ENCODE data around the gene HDDC3. TPM values are rescaled to one million over a fixed set of nuclear protein-coding genes. Genes with fewer than 3 reads are reported as not detected.
"Not testable (repeated sequence)": the region's sequence is repeated elsewhere in the genome, so short reads cannot be mapped to it uniquely, and the experiment has no call there.

The HDDC3 gene
- total RNA-seq, 6 experiments from 2014 or later, result 11.2 to 15.7 (median 13.5) TPM

DNA sequence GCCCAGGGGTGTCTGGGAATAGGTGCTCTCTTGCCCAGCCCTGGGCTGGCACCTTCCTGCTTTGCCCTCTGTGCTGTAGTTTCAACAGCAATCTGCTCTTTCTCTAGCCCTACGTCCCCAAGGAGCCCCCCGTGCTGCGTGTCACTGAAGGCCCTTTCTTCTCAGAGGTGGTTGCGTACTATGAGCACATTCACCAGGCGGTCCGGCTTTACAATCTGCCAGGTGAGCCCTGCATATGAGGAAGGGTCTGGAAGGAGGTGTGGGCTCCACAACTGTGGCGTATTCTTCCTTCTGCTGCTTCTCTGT, 19.6 kb downstream of the HDDC3 start:
- peaks cover 7% of the 10 kb centered on the region; the same call in 1 of the 2 replicates for H3K36me3 Mint-ChIP-seq (ENCODE audit: low read depth)
- H3K27me3 Mint-ChIP-seq (ENCODE audit: insufficient read depth), result no peaks in the 10 kb centered on the region
- no peak for DNase-seq
- H3K4me3 Mint-ChIP-seq, result no peak overlapping the region
- no peak overlapping the region for H3K27ac Mint-ChIP-seq
- TF ChIP-seq CTCF (IDR thresholded peaks at IDR 0.05), result no peak
- H3K4me1 Mint-ChIP-seq (ENCODE audit: low read depth), result no peaks in the 10 kb centered on the region
- H3K9me3 Mint-ChIP-seq, result no peaks in the 10 kb centered on the region

DNA sequence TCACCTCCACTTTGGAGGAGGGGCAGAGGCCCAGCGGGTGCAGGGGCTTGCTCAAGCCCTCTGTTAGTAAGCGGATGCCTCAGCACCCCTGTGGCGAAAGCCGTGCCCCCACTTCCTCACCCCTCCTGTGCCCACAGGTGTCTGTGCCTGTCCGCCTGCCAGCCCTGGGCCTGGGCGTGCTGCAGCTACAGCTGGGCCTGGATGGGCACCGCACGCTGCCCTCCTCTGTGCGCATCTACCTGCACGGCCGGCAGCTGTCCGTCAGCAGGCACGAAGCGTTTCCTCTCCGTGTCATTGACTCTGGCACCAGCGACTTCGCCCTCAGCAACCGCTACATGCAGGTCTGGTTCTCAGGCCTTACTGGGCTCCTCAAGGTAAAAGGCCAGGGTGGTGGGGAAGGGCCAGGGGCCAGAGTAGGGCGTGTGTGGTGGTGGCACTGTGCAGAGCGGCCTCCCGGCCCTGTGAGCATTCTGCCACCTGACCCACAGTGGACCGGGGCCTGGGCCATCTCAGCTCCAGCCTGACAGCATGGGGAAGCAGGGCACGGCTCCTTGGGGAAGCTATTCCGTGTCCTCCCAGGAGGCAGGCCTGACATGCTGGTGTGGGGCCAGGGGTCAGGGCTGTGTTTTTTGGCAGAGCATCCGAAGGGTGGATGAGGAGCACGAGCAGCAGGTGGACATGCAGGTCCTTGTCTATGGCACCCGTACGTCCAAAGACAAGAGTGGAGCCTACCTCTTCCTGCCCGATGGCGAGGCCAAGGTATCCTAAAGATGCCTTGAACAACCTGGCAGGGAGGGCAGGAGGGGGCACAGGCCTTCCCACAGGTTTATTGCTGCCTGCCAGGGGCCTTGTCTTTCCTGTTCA, 20.2 kb downstream of the HDDC3 start:
- H3K9me3 Mint-ChIP-seq, result no peaks in the 10 kb centered on the region
- TF ChIP-seq CTCF (IDR thresholded peaks at IDR 0.05), result no peak
- H3K36me3 Mint-ChIP-seq (ENCODE audit: low read depth), result peaks cover 7% of the 10 kb centered on the region; the same call in 1 of the 2 replicates
- DNase-seq, result no peak
- H3K4me3 Mint-ChIP-seq, result no peak overlapping the region
- no peaks in the 10 kb centered on the region for H3K4me1 Mint-ChIP-seq (ENCODE audit: low read depth)
- no peak overlapping the region for H3K27ac Mint-ChIP-seq
- H3K27me3 Mint-ChIP-seq (ENCODE audit: insufficient read depth), result no peaks in the 10 kb centered on the region

- Mint-ChIP-seq H3K4me3 (no peak overlapping the region), H3K9me3 (no peaks in the 10 kb centered on the region), H3K36me3 (ENCODE audit: low read depth) (peaks cover 7% of the 10 kb centered on the region; the same call in 1 of the 2 replicates), H3K4me1 (ENCODE audit: low read depth) (no peaks in the 10 kb centered on the region), H3K27me3 (ENCODE audit: insufficient read depth) (no peaks in the 10 kb centered on the region), H3K27ac (no peak overlapping the region)
- DNase-seq, result no peak
- no peak for TF ChIP-seq CTCF (IDR thresholded peaks at IDR 0.05)
These were observed 21.1 kb downstream of the HDDC3 start for GRCh38 chr15:90911302-90911623.

DNA sequence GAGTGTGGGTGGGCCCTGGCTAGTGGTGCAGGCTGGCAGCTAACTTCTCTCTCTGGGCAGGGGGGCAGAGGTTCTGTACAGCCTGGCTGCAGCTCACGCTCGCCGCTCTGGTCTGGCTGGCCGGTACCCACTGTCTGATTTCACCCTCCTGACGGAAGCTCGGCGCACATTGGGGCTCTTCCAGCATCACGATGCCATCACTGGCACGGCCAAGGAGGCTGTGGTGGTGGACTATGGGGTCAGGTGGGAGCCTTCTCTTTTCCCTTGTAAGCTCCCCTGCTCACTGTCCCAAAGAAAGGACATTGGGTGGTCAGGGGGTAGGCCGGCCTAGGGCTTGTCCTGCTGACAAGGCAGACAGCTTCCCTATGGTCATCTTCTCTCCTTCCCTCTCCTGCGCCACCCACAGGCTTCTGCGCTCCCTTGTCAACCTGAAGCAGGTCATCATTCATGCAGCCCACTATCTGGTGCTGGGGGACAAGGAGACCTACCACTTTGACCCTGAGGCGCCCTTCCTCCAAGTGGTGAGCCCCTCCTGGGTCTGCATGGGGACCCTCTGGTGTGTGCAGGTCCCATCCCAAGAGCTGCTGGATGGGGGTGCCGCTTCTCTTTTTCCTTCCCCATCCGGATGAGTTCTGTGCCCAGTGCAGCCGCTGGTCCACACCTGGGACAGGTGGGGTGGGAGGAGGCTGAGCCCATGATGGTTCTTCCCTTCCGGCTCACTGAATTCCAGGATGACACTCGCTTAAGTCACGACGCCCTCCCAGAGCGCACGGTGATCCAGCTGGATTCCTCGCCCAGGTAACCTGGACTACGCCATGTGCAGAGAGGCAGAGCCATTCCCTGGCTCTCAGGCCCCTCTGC, 21.7 kb downstream of the HDDC3 start:
- DNase-seq, result no peak
- TF ChIP-seq CTCF (IDR thresholded peaks at IDR 0.05), result no peak

DNA sequence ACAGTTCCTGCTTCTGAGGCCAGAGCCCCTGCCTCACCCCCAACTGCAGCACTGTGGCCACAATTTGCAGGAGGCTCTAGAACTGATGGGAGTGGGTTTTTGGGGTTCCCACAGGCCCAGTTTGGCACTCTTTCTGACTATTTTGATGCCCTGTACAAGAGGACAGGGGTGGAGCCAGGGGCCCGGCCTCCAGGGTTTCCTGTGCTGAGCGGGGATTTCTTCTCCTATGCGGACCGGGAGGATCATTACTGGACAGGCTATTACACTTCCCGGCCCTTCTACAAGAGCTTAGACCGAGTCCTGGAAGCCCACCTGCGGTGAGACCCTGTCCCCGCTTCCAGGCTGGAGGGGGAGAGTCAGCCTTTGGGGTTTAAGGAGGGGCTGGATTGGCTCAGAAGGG, 22.4 kb downstream of the HDDC3 start:
- TF ChIP-seq CTCF (IDR thresholded peaks at IDR 0.05), result no peak
- peaks cover 13% of the 10 kb centered on the region for H3K36me3 Mint-ChIP-seq (ENCODE audit: low read depth)
- H3K4me1 Mint-ChIP-seq (ENCODE audit: low read depth), result no peaks in the 10 kb centered on the region
- DNase-seq, result no peak
- no peak overlapping the region for H3K4me3 Mint-ChIP-seq
- H3K27ac Mint-ChIP-seq, result no peak overlapping the region
- no peaks in the 10 kb centered on the region for H3K9me3 Mint-ChIP-seq
- no peaks in the 10 kb centered on the region for H3K27me3 Mint-ChIP-seq (ENCODE audit: insufficient read depth)

More for the DNA sequence above, 21.7 kb downstream of the HDDC3 start:
- no peaks in the 10 kb centered on the region for H3K4me1 Mint-ChIP-seq (ENCODE audit: low read depth)
- H3K4me3 Mint-ChIP-seq, result no peak overlapping the region
- peaks cover 8% of the 10 kb centered on the region for H3K36me3 Mint-ChIP-seq (ENCODE audit: low read depth)
- no peak overlapping the region for H3K27ac Mint-ChIP-seq
- H3K27me3 Mint-ChIP-seq (ENCODE audit: insufficient read depth), result no peaks in the 10 kb centered on the region
- H3K9me3 Mint-ChIP-seq, result no peaks in the 10 kb centered on the region

GRCh38 chr15:90909449-90909848, 22.9 kb downstream of the HDDC3 start:
- H3K36me3 Mint-ChIP-seq (ENCODE audit: low read depth), result peaks cover 13% of the 10 kb centered on the region
- not testable (repeated sequence) for H3K9me3 Mint-ChIP-seq; DNase-seq; H3K27me3 Mint-ChIP-seq (ENCODE audit: insufficient read depth); H3K4me3 Mint-ChIP-seq; H3K27ac Mint-ChIP-seq; H3K4me1 Mint-ChIP-seq (ENCODE audit: low read depth)
